HG03469 (cell line): ENCODE measurements around the gene CACNA1C.

Experiments used
- ATAC-seq: cut with Tn5 transposase; IDR thresholded peaks from one replicate; pipeline ENCODE4 v1.9.1; 2021; ENCODE audit warnings: mild to moderate bottlenecking, moderate library complexity, moderate number of reproducible peaks; ENCODE audit not compliant: unreplicated experiment

Gene CACNA1C

DNA sequence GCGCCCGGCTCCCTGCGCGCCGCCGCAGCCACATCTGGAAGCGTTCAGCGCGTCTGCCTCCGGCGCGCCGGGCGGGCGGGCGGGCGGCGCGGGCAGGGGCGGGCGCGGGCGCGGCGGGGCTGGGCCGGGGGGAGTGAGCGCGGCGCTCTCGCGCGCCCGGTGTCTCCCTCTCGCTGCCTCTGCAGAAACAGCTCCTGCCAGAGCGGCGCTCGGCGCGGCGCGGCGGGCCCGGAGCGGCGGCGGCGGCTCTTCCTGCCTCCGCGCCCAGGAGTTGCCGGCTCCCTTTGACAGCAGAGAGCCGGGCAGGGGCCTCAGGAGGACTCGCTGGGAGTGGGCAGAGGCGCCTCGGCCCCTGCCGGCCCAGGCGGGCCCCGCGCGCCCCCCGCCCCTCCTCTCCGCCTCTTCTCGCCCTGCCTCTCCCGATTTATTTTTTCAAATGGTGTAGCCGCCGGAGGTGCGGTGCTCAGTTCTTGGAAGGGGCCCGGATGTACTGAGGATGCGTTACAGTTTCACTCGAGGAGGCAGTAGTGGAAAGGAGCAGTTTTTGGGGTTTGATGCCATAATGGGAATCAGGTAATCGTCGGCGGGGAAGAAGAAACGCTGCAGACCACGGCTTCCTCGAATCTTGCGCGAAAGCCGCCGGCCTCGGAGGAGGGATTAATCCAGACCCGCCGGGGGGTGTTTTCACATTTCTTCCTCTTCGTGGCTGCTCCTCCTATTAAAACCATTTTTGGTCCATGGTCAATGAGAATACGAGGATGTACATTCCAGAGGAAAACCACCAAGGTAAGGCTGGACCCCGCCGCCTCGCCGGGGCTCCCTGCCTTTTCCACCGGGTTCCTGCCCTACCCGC, at the start of gene CACNA1C:
Gene CACNA1C (plus strand): TSS at position 162 of the 853 bp plus-strand sequence. CDS start 576 bp downstream, at position 738.
- ATAC-seq: no peak

DNA sequence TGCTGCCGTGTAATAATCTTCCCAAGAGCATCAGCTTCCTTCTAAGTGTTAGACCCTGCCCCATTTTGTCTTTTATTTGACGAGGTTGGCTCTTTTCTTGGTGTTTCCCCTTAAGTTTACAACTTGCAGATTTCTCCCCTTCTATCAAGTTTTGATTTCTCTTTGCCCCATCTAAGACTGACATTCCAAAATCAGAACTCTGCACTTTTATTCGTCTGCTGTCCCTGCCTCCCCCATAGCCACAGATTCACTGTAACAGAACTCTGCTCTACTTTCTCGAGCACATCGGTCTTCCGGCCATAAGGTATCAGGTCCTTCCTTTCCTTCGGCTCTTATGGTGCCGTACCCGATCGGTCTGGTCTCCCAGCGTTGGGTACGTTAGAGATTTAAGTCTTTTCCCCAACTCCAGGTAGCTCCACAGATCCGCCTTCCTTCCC, 49.1 kb upstream of the CACNA1C start:
- ATAC-seq: no peak

DNA sequence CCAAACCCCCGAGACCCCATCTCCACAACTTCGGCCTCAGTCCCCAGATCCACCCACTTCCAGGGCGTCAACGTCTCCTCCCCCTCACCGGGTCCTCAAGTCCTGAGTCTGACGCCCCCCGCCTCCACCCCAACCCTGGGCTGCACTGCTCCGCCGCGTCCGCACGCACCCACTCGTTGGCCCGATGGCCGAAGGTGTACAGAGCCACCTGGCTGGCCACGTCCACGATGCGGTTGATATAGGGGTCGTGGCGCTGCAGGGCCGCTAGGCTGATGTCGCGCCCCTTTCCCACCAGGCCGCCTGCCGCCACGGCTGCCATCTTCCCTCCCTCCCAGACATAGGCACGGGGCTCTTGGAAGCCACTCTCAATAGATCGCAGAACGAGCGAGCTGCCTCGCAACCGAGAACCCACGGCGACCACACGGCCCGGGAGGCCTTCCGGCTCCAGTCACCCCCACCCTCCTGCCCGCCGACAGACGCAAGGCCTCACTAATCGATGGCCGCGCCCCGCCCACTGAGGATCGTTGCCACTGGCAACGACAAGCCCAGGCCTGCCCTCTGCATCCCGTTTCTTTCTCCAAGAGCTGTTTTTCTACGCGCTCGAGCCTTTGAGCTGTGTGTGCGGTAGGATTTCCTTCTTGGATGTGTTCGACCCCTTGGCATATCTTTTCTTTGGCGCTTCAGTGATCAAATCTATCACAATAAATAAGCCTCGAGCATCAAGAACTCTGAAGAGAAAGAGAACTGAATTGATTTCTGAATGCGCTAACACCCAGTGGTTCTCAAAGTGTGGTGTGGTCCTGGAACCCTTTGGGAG, 48.5 kb upstream of the CACNA1C start, which contains the start of gene DCP1B:
Gene DCP1B (minus strand): TSS at position 345 of the 817 bp plus-strand sequence. CDS start 26 bp downstream, at position 319.
- ATAC-seq: peak; percentile 78

DNA sequence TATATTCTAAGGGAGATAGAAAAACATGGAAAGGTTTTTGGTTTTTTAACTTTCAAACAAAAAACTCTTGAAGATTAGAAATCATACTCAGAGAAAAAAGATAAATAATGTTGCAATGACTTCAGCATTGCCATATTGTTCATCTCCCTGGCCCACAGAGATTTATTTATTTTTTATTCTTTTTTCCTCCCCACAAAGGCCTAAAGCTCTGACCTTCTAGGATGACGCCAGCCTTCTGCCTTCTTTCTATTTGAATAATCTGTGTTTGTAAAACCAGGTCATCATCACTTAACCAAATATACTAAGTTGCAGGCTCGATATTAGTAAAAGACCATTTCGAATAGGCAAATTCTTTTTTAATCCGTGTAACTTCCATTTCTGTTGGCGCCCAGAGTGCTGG, 44.1 kb upstream of the CACNA1C start:
- no peak for ATAC-seq

DNA sequence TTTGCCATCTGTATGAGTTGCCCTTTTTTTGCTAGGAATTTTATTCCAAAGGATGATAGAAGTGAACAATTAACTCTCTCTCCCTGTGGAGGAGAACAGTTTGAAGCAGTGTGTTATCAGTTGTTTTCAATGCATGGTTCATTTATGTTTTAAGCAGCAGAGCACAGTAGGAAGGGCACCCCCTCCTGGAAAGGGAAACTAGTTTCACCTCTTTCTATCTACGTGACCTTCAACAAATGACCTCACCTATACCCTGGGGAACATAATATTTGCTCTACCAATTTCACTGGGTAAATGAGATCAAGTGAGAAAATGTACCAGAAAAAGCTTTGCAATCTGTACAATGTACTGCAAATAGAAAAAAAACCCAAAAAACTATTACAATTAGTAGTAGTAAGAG, 43.2 kb upstream of the CACNA1C start:
- no peak for ATAC-seq

DNA sequence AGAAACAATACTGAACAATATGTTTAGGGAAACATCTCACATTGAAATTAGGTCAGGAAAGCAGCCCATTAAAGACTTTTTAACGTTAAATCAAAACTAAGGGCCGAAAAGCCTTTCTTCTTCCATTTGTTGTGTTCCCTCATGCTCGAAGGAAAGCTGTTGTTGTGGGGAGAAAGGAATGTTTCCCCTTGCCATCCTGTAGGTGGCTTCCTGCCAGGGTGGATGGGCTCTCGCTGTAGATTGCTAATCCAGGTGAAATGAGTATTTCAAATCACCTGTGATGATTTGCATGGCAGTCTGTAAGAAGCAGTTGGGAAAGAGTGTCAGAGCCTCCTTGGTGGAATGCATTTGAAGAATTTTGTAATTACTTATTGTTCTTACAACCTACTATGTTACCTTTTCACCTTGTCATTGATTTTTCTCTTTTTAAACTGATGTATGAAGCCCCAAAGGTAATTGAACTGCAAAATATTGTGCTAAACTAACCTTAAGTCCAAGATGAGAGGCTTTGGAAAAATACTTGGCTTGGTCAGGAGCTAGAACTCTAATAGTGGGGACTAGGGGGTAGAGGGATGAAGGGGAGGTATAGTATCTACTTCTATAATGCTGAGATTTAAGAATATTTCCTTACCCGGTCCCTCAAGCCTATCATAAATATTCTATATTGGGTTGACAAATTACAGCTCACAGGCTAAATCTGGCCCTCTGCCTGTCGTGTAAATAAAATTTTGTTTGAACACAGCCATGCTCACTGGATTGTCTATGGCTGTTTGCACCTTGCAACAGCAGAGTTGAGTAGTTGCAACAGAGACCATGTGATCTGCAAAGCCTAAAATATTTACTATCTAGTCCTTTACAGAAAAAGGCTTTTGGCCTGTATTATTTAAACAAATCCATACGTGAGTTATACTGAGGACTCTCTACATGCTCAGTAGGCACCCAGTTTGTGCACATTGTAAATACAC, 40.9 kb upstream of the CACNA1C start:
- no peak for ATAC-seq

DNA sequence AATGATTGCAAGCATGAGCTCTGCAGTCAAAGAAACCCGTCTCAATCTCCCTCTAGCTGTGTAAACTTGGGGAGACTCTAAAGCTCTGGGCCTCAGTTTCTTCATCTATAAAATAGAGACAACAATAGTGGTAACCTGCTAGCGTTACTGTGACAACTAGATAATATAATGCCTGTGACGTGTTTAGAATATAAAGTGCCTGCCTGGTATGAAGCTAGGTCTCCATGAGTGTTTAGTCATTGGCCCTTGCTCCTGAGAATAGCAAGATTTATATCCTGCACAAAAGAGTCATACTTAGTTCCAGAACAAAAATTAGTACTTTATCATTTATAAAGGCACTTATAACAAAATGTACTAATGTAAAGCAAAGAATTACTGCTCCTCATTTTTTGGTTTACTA, 39.7 kb upstream of the CACNA1C start:
- no peak for ATAC-seq

DNA sequence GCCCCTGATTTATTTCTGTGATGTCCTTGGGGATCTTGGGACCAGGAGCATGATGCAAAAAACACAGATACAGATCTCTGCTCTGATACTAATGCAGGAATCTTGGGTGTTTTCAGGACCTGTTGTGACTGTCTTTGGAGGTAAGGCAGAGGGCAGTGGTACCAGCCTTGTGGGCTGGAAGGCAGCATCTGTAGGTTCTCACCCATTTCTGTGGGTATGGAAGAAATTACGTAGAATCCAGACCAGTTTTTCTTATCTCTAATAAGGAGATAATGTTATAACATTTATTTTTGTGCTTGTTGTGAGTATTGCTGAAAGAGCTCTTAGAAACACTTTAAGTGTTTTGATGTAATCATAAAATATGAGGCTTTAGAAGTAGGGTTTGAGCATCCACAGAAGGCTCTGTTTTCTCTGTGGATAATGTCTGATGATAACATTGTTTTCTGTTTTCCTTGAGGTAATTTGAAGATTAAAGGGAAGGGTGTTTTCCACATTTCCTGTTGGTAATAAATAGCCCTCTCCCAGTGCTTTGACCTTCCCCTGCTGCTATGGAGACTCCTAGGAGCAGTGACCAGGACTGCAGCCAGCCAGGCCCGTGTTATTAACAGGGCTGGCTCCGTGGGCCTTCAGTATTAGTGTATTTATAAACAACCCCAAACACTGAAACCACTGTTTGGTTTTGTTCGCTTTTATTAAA, 39.1 kb upstream of the CACNA1C start:
- no peak for ATAC-seq

DNA sequence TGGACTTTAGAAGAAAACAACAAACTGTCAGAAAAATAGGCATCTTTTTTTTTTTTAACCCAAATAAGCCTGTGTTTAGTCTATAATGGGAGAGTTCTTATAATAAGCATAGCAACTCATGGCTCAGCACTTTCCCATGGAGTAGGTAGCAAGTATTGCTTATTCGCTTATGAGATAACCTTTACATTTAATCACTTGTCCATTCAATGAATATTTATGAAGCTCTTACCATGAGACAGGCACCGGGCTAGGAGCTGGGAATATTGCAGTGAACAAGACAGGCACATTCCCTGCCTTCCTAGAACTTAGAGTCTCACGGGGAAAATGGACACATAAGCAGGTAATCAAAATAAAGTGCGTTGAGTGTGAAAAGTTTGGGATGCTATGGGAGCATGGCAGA, 38.6 kb upstream of the CACNA1C start:
- no peak for ATAC-seq

DNA sequence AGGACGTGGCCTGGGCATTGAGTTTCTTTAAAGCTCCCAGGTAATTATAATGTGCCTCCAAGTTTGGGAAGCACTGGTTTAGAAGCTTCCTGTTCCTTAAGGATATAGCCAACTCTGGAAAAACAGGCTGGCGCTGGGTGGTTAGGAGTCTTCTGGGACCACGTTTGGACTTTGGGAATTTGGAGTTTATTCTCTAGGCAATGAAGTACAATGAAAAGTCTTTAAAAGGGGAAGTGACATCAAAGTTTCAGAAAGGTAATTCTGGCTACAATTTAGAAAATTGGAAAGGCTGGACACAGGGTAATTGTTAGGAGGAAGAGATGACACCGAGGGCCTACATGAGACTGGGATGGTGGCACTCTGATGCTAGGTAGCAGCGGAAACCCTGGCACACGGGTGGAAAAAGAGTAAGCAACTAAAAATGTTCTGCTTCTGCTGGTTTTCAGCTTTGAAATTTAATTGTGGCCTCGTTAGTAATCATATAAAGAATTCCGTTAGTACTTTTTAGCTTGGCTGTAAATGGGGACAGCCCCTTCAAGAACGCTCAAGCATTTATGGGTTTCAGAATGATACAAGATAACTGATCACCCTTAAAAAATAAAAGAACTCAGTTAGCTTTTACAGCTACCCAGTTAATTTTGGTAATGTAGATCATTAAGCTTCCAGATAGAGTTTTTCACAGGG, 35.8 kb upstream of the CACNA1C start:
- ATAC-seq: no peak

DNA sequence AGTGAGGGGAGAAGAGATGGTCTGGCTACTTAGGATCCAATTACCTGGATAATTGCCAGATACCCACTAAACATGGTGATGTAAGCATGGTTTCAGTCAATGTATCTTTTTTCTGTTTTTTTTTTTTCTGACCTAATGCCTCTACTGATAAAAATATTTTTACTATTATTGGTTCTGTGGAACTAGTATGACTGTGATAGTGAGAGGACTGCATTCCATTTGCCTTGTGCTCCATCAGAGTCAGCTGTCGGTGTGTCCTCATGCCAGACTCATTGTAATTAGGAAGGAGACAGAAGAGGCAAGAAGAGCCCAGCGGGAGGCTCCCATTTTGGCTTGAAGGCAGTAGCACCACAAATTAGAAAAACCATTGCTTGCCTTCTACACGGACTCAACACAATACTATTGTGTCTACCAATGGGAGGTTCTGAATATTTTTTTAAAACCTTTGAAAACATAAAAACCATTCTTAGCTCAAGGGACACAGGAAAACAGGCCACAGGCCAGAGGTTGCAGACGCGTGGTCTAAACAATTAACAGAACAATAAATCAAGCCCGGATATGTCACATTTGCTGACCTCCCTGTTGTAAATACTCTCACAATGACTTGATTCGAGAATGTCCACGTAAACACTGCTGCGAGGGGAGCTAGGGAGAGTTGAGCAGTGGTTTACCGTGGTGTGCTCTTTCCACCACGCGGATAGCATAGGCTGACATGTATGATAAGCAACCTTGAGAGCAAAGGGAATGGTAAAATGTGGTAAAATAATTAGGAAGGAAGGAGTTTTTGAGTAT, 35.0 kb upstream of the CACNA1C start:
- no peak for ATAC-seq

DNA sequence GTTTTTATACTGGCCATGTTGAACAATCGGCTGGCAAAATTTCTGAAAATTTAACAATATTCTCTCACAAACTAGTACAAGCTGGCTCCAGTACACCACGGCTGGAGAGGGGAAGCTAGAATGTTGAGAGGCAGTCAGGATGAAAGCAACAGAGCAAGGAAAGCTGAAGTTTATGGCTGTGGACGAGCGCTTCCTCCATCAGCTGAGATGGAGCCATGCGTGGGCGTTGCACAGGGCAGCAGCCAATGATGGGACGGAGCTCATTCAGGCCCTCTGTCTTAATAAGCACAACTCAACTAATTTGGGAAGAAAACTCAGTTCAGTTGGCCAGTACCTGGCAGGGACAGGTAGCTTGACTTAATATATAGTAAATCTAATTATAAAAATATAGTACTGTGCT, 34.4 kb upstream of the CACNA1C start:
- ATAC-seq: no peak

DNA sequence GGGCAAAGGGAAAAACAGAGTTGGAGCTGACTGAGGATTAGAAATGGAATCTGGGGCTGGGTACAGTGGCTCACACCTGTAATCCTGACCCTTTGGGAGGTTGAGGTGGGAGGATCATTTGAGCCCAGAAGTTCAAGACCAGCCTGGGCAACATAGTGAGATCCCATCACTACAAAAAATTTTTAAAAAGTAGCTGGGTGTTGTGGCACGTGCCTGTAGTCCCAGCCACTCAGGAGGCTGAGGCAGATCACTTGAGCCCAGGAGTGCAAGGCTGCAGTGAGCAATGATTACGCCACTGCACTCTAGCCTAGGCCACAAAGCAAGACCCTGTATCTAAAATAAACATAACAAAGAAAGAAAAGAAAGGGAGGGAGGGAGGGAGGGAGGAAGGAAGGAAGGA, 33.7 kb upstream of the CACNA1C start:
- ATAC-seq: no peak

DNA sequence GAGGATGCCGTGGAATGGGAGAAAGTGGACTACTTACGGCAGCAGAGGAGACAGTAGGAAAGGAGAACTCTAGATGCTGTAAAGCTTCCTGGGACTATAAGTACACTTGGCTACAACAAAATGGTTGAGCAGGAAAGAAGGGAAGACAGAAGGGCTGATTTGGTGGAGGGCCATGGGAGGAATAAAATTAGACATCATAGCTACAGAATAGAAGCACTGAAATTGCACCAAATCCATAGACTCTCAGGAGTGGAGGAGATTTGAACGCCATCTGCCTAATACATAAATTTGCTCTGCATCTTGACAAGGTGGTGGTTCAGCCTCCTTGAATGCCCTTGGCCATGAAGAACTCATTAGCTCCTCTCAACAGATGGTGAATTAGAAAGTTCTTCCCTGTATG, 32.3 kb upstream of the CACNA1C start:
- ATAC-seq: no peak

DNA sequence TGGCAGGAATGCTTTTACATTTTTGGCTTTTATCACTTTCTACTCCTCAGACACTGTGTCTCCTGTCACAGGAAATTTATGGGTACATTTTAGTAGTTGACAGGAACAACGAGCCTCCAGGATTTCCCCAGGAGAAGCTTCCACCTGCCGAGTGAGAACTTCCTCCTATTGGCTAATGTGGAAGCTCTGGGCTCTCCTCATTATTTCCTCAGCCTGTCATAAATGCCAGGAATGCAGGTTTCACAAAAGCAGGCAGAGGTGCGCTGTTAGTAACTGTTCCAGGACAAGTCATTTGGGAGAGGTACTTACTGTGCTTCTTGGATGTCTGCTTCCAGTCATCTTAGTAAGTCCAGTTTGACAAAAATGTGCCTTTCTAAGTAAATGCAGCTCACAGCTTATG, 29.4 kb upstream of the CACNA1C start:
- no peak for ATAC-seq

DNA sequence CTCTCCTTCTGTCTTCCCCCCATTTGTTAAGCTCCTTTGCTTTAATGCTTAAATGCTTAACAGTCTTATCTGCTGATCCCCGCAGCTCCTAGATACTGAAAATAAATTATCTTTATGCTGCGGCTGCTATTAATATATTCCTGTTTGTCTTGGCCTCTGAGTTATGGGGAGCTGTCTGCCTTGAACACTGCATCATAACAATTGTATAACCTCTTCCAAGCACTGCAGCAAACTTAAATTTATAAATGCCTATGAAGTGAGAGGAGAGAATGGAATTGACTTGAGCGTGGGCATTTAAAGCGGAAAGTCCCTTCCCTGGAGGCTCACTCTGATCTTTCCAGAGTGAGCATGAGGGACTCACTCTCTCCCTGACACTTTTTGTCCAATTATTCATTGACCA, 25.4 kb upstream of the CACNA1C start:
- no peak for ATAC-seq

DNA sequence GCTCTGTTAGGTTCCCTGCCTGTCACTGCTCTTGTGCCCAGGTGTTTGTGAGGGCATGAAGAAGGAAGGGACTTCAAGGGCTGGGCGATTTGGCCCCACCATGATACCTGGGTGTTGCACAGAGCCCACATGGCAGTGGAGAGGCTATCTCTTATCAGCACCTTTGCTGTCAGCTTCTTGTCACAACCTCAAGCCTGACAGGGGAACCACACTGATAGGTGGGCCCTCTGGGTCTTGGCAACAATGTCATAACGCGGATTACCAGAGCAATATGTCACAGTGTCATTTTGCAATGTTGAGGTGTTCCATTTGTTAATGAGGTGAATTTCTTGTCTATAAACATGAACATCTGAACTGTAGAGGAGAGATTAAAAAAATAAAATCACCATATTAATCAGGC, 22.9 kb upstream of the CACNA1C start:
- no peak for ATAC-seq

DNA sequence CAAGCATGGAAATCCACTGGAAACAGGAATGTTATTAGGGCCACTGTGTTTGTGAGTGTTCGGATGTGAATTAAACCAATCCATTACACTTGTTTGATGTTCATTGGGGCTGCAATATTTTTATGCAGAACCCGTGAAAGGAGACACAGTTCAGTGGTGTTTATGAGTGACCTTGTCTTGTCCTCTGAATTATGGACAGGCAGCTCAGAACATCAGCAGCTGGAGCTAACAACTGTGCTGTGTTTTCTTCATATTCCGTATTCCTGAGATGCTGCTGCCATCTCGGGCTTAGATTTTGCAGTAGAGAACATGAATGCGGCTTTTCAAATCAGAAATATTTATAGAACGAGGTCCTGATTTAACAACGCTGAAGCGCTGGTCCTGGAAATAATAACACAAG, 20.3 kb upstream of the CACNA1C start:
- no peak for ATAC-seq
